Loucy (cell line): ENCODE data around the gene CLDND1.

Experiments used
- H2AFZ ChIP-seq: fragments of 200-600 bp; sonication (generic); 2 replicates; pipeline ENCODE4 v1.6.0; 2016; ENCODE audit warnings: antibody characterized with exemption, mild to moderate bottlenecking, low read length, moderate library complexity
- H3F3A ChIP-seq: fragments of 200-600 bp; 2 replicates; pipeline ENCODE4 v1.6.0; 2016; ENCODE audit warnings: antibody characterized with exemption, low read depth, mild to moderate bottlenecking
- H3K27me3 ChIP-seq: fragments of 200-600 bp; sonication (generic); 2 replicates; pipeline ENCODE4 v1.6.1; 2014; ENCODE audit warnings: low read length, mild to moderate bottlenecking; ENCODE audit not compliant: insufficient read depth, poor library complexity, severe bottlenecking
- H3K36me3 ChIP-seq: fragments of 200-600 bp; sonication (generic); 2 replicates; pipeline ENCODE4 v1.6.1; 2016; ENCODE audit warnings: low read length; ENCODE audit not compliant: insufficient read depth
- H3K4me1 ChIP-seq: fragments of 200-600 bp; sonication (generic); 2 replicates; pipeline ENCODE4 v1.5.1; 2014; ENCODE audit warnings: low read length, mild to moderate bottlenecking; ENCODE audit not compliant: insufficient read depth, poor library complexity, severe bottlenecking
- H3K4me2 ChIP-seq: fragments of 200-600 bp; sonication (generic); 2 replicates; pipeline ENCODE4 v1.6.0; 2014; ENCODE audit warnings: antibody characterized with exemption, low read length, low read depth, mild to moderate bottlenecking; ENCODE audit not compliant: poor library complexity, severe bottlenecking
- H3K4me3 ChIP-seq: fragments of 200-600 bp; sonication (generic); 2 replicates; pipeline ENCODE4 v1.5.1; 2014; ENCODE audit warnings: low read length, mild to moderate bottlenecking, mixed read lengths; ENCODE audit not compliant: poor library complexity, severe bottlenecking
- H3K79me2 ChIP-seq: fragments of 200-600 bp; sonication (generic); 2 replicates; pipeline ENCODE4 v1.6.1; 2014; ENCODE audit warnings: low read length; ENCODE audit not compliant: insufficient read depth
- H3K9ac ChIP-seq: fragments of 200-600 bp; sonication (generic); 2 replicates; pipeline ENCODE4 v1.6.0; 2014; ENCODE audit warnings: mild to moderate bottlenecking, low read depth, low read length, moderate library complexity; ENCODE audit not compliant: poor library complexity, severe bottlenecking
- H3K9me2 ChIP-seq: fragments of 200-600 bp; sonication (generic); replicated peaks from 2 replicates; pipeline ENCODE4 v1.6.1; 2016; ENCODE audit warnings: low read depth, low read length, mixed read lengths
- H3K9me3 ChIP-seq: fragments of 200-600 bp; sonication (generic); 2 replicates; pipeline ENCODE4 v1.6.1; 2014; ENCODE audit warnings: mild to moderate bottlenecking, antibody characterized with exemption, low read length, low read depth; ENCODE audit not compliant: insufficient read depth
- H4K20me1 ChIP-seq: fragments of 200-600 bp; sonication (generic); 2 replicates; pipeline ENCODE4 v1.6.0; 2014; ENCODE audit warnings: antibody characterized with exemption, low read length, mild to moderate bottlenecking; ENCODE audit not compliant: insufficient read depth, poor library complexity, severe bottlenecking
- EZH2phosphoT487 ChIP-seq: fragments of 200-600 bp; IDR thresholded peaks from 2 replicates; pipeline ENCODE4 v1.6.1; 2018; ENCODE audit warnings: antibody characterized with exemption, mild to moderate bottlenecking, moderate library complexity, borderline replicate concordance
- TF ChIP-seq, protein P1 (sequence below): fragments of 200-600 bp; sonication (generic); conservative IDR thresholded peaks from 2 replicates; pipeline ENCODE4 v1.5.1; 2014; ENCODE audit warnings: mild to moderate bottlenecking, antibody characterized with exemption, low read length

The CLDND1 gene

DNA sequence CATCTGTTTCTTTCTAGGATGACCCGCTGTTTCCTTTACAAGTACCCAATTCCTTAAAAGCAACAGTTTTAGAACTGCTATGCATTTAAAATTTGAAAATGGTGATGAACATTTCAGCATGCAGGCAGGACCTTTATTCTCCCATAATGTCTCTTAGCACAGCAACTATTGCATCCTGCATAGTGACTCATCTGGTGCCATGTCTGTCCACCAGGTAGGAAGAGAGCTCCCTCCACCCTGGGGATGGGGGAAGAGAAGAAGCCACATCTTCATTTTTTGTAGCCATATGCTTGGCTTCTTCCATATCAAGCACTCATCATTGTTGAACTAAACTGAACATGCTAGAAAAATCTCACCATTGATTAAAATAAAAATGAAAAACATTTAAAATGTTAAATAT is 19.0 kb upstream of the CLDND1 start:
- TF ChIP-seq EZH2phosphoT487, result no peak
- TF ChIP-seq, protein P1, sequence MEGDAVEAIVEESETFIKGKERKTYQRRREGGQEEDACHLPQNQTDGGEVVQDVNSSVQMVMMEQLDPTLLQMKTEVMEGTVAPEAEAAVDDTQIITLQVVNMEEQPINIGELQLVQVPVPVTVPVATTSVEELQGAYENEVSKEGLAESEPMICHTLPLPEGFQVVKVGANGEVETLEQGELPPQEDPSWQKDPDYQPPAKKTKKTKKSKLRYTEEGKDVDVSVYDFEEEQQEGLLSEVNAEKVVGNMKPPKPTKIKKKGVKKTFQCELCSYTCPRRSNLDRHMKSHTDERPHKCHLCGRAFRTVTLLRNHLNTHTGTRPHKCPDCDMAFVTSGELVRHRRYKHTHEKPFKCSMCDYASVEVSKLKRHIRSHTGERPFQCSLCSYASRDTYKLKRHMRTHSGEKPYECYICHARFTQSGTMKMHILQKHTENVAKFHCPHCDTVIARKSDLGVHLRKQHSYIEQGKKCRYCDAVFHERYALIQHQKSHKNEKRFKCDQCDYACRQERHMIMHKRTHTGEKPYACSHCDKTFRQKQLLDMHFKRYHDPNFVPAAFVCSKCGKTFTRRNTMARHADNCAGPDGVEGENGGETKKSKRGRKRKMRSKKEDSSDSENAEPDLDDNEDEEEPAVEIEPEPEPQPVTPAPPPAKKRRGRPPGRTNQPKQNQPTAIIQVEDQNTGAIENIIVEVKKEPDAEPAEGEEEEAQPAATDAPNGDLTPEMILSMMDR, result no peak
- H3K4me1 ChIP-seq, result no peaks in the 10 kb centered on the region
- no peaks in the 10 kb centered on the region for H4K20me1 ChIP-seq
- no peaks in the 10 kb centered on the region for H3K27me3 ChIP-seq
- H3K9ac ChIP-seq, result no peak overlapping the region
- no peak overlapping the region for H3K4me3 ChIP-seq
- no peaks in the 10 kb centered on the region for H3K79me2 ChIP-seq
- no peak overlapping the region for H3K4me2 ChIP-seq
- no peaks in the 10 kb centered on the region for H3K9me2 ChIP-seq
- no peaks in the 10 kb centered on the region for H3K36me3 ChIP-seq
- H3K9me3 ChIP-seq, result no peaks in the 10 kb centered on the region
- H2AFZ ChIP-seq, result no peak overlapping the region
- H3F3A ChIP-seq, result no peaks in the 10 kb centered on the region

DNA sequence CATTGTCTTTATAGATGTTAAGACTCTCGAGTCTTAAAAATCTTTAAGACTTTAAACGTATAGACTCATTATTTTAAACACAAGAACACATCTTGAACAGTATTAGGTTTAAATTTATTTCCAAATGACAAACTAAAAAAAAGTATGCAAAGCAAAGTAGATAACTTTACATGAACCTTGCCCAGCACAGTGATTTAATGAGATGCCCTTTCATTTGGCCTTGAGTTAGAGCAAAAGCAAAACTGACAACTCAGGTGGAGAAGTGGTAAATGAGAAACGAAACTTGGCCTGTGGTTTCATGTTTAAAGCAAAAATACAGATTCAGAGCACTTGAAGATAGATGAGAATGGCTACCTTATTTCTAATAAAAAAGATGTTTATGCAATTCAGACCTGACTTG is 17.6 kb upstream of the CLDND1 start:
- Histone ChIP-seq H3F3A (no peaks in the 10 kb centered on the region), H3K9ac (no peak overlapping the region), H3K27me3 (no peaks in the 10 kb centered on the region), H3K36me3 (no peaks in the 10 kb centered on the region), H3K4me3 (no peak overlapping the region), H3K9me3 (no peaks in the 10 kb centered on the region), H2AFZ (no peak overlapping the region), H3K9me2 (no peaks in the 10 kb centered on the region), H3K79me2 (no peaks in the 10 kb centered on the region), H3K4me2 (no peak overlapping the region), H3K4me1 (no peaks in the 10 kb centered on the region), H4K20me1 (no peaks in the 10 kb centered on the region)
- TF ChIP-seq EZH2phosphoT487, result no peak
- TF ChIP-seq, protein P1, result no peak

DNA sequence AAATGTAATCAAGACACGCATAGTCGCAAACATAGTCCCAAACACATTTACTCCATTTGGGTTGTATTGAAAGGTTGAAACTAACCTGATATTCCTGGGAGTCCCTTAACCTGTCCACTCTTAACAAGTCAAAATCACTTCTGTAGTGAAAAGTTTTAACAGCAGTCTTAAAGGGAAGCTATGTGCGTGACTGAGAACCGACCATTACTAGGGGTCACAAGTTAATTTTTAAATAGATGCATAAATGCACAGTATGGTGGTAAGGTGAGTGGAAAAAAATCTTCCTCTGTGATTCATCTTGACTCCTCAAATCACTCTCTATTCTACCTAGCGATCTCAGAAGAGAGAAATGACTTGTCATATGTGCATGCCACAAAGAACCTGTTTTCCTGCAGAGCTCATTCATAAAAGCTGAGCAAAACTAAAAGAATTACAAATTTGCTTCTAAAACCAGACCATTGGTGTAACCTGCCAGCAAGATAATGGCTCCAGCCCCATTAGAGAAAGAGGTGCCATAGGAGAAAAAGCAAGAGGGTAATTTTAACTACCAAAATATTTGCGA is 13.8 kb upstream of the CLDND1 start:
- H2AFZ ChIP-seq, result no peak overlapping the region
- H3K4me1 ChIP-seq, result no peaks in the 10 kb centered on the region
- H3K9me2 ChIP-seq, result no peaks in the 10 kb centered on the region
- no peak overlapping the region for H3K4me3 ChIP-seq
- H3F3A ChIP-seq, result no peaks in the 10 kb centered on the region
- H3K9me3 ChIP-seq, result no peaks in the 10 kb centered on the region
- H3K27me3 ChIP-seq, result no peaks in the 10 kb centered on the region
- H3K9ac ChIP-seq, result no peak overlapping the region
- H4K20me1 ChIP-seq, result no peaks in the 10 kb centered on the region
- H3K79me2 ChIP-seq, result no peaks in the 10 kb centered on the region
- no peak overlapping the region for H3K4me2 ChIP-seq
- H3K36me3 ChIP-seq, result no peaks in the 10 kb centered on the region
- TF ChIP-seq EZH2phosphoT487, result no peak
- TF ChIP-seq, protein P1, result no peak
